SK-N-MC (cell line): ENCODE data around the gene KIF7.
"Not testable (repeated sequence)": the region's sequence is repeated elsewhere in the genome, so short reads cannot be mapped to it uniquely, and the experiment has no call there.

ENCODE experiments used
- EZH2 ChIP-seq: fragments of 200-600 bp; sonication (generic); IDR thresholded peaks from one replicate; pipeline ENCODE4 v1.6.1; 2017; ENCODE audit warnings: antibody characterized with exemption
- FOXP2 ChIP-seq: optimal IDR thresholded peaks from 2 replicates; pipeline ENCODE3; 2011; ENCODE audit warnings: mild to moderate bottlenecking, moderate library complexity; ENCODE audit not compliant: insufficient read depth; ENCODE audit errors: extremely low read length, control extremely low read depth
- POLR2AphosphoS5 ChIP-seq: IDR thresholded peaks from 2 replicates; pipeline ENCODE4 v1.6.1; 2012; ENCODE audit warnings: mild to moderate bottlenecking, low read depth, low read length, borderline replicate concordance

DNA sequence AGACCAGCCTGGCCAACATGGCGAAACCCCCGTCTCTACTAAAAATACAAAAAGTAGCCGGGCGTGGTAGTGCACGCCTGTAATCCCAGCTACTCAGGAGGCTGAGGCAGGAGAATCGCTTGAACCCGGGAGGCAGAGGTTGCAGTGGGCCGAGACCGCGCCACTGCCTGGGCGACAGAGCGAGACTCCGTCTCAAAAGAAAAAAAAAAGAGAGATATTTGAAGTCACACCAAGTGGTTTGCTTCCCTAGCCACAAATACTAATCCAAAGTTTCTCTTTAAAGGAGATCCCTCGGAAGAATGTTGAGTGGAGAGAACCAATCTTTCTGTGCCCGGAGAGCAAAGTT is 34.6 kb upstream of the KIF7 start:
- TF ChIP-seq POLR2AphosphoS5, EZH2, FOXP2: not testable (repeated sequence)
